ENCODE measurements around the gene CDC14A. TPM values are rescaled to one million over a fixed set of nuclear protein-coding genes. Genes with fewer than 3 reads are reported as not detected.

Gene CDC14A
- total RNA-seq, 1 experiment from 2014 or later: 11.1 TPM

GRCh38 chr1:100438375-100438774 lies 86.1 kb downstream of the CDC14A start:
- TF ChIP-seq ZNF281 (CRISPR knock-in tag; IDR thresholded peaks at IDR 0.05) (no peak), GABPB1 (CRISPR knock-in tag; IDR thresholded peaks at IDR 0.05) (no peak), ARID4B (CRISPR knock-in tag; IDR thresholded peaks at IDR 0.05; ENCODE audit: borderline replicate concordance) (no peak), PREB (CRISPR knock-in tag; IDR thresholded peaks at IDR 0.05; ENCODE audit: borderline replicate concordance) (no peak)
- ATAC-seq: no peak
- H3K27ac Mint-ChIP-seq: no peak overlapping the region
- H3K4me3 Mint-ChIP-seq: no peak overlapping the region
- peaks cover 50% of the 10 kb centered on the region for H3K4me1 Mint-ChIP-seq
- no peak for DNase-seq (ENCODE audit: low spot score)
- H3K9me3 Mint-ChIP-seq: no peaks in the 10 kb centered on the region
- ChIA-PET CTCF (no interaction called here), POLR2A (no interaction called here)
- no peaks in the 10 kb centered on the region for H3K36me3 Mint-ChIP-seq
- no peaks in the 10 kb centered on the region for H3K27me3 Mint-ChIP-seq (ENCODE audit: low read depth)

GRCh38 chr1:100438789-100439188 lies 86.5 kb downstream of the CDC14A start:
- CTCF ChIA-PET: no interaction called here
- no peak for ATAC-seq
- no peak for TF ChIP-seq ERG (CRISPR knock-in tag; IDR thresholded peaks at IDR 0.05)
- TF ChIP-seq EMX1 (CRISPR knock-in tag; IDR thresholded peaks at IDR 0.05): no peak
- no peak for TF ChIP-seq ZSCAN18 (CRISPR knock-in tag; IDR thresholded peaks at IDR 0.05)
- TF ChIP-seq IRF1 (CRISPR knock-in tag; IDR thresholded peaks at IDR 0.05): no peak
- TF ChIP-seq ZNF317 (CRISPR knock-in tag; IDR thresholded peaks at IDR 0.05; ENCODE audit: borderline replicate concordance, low read depth): no peak
- TF ChIP-seq CBFB (CRISPR knock-in tag; IDR thresholded peaks at IDR 0.05; ENCODE audit: low read depth): no peak
- no peak for TF ChIP-seq E2F5 (CRISPR knock-in tag; IDR thresholded peaks at IDR 0.05)
- no peak for TF ChIP-seq E2F4 (CRISPR knock-in tag; IDR thresholded peaks at IDR 0.05; ENCODE audit: borderline replicate concordance, low read depth)
- TF ChIP-seq NR3C1 (CRISPR knock-in tag; conservative IDR thresholded peaks at IDR 0.05; ENCODE audit: low read depth): no peak
- no peak for TF ChIP-seq ARID4B (CRISPR knock-in tag; IDR thresholded peaks at IDR 0.05; ENCODE audit: borderline replicate concordance)
- TF ChIP-seq RORB (CRISPR knock-in tag; IDR thresholded peaks at IDR 0.05): no peak
- TF ChIP-seq MXD4 (CRISPR knock-in tag; IDR thresholded peaks at IDR 0.05; ENCODE audit: borderline replicate concordance): no peak

More at GRCh38 chr1:100438789-100439188, 86.5 kb downstream of the CDC14A start:
- POLR2A ChIA-PET: no interaction called here
- H3K4me3 Mint-ChIP-seq: no peak overlapping the region
- no peak for DNase-seq (ENCODE audit: low spot score)
- H3K4me1 Mint-ChIP-seq: peaks cover 47% of the 10 kb centered on the region
- H3K27ac Mint-ChIP-seq: peak overlapping the region; percentile 77; the same call in 1 of the 2 replicates
- H3K27me3 Mint-ChIP-seq (ENCODE audit: low read depth): no peaks in the 10 kb centered on the region
- H3K36me3 Mint-ChIP-seq: 0 out of 2 replicates have a peak, but pooled peaks cover 2% of the 10 kb centered on the region
- no peaks in the 10 kb centered on the region for H3K9me3 Mint-ChIP-seq
